SU-DHL-6 (cell line): Measurements from ENCODE around the gene NFIB.

Experiments used
- H2AFZ ChIP-seq: fragments of 200-600 bp; sonication (generic); 2 replicates; pipeline ENCODE4 v1.6.1; 2014; ENCODE audit warnings: low read depth, mild to moderate bottlenecking, moderate library complexity, mixed read lengths, antibody characterized with exemption, low read length; ENCODE audit not compliant: severe bottlenecking
- H3F3A ChIP-seq: fragments of 200-600 bp; shearing (Covaris generic); 2 replicates; pipeline ENCODE4 v1.6.0; 2016; ENCODE audit warnings: antibody characterized with exemption, mild to moderate bottlenecking; ENCODE audit not compliant: insufficient read depth
- H3K27ac ChIP-seq: fragments of 200-600 bp; sonication (generic); 2 replicates; pipeline ENCODE4 v1.5.1; 2016; ENCODE audit warnings: low read depth, mild to moderate bottlenecking, low read length, moderate library complexity, mixed read lengths
- H3K27me3 ChIP-seq: fragments of 200-600 bp; sonication (generic), shearing (Covaris generic); 2 replicates; pipeline ENCODE4 v1.6.0; 2014; ENCODE audit warnings: mild to moderate bottlenecking, low read length
- H3K36me3 ChIP-seq: fragments of 200-600 bp; sonication (generic); 2 replicates; pipeline ENCODE4 v1.6.1; 2014; ENCODE audit warnings: mild to moderate bottlenecking, low read length, mixed read lengths
- H3K4me2 ChIP-seq: fragments of 300-600, 200-600 bp; shearing (Covaris generic), sonication (generic); 2 replicates; pipeline ENCODE4 v1.6.0; 2014; ENCODE audit warnings: low read length, low read depth, mild to moderate bottlenecking; ENCODE audit not compliant: poor library complexity, severe bottlenecking
- H3K4me3 ChIP-seq: fragments of 200-600 bp; sonication (generic); 2 replicates; pipeline ENCODE4 v1.5.1; 2014; ENCODE audit warnings: antibody characterized with exemption, low read length, mild to moderate bottlenecking, mixed read lengths; ENCODE audit not compliant: insufficient read depth, poor library complexity, severe bottlenecking
- H3K79me2 ChIP-seq: fragments of 200-600 bp; sonication (generic); 2 replicates; pipeline ENCODE4 v1.6.1; 2014; ENCODE audit warnings: mild to moderate bottlenecking, low read length, moderate library complexity; ENCODE audit not compliant: insufficient read depth
- H3K9ac ChIP-seq: fragments of 200-600 bp; sonication (generic); 2 replicates; pipeline ENCODE4 v1.7.0; 2014; ENCODE audit warnings: mild to moderate bottlenecking, low read length
- H3K9me2 ChIP-seq: fragments of 200-600 bp; sonication (generic); replicated peaks from 2 replicates; pipeline ENCODE4 v1.6.1; 2014; ENCODE audit warnings: low read length; ENCODE audit not compliant: insufficient read depth
- H3K9me3 ChIP-seq: fragments of 200-600 bp; sonication (generic); 2 replicates; pipeline ENCODE4 v1.6.1; 2014; ENCODE audit warnings: low read length, mixed read lengths; ENCODE audit not compliant: insufficient read depth
- H4K20me1 ChIP-seq: fragments of 200-600 bp; sonication (generic); 2 replicates; pipeline ENCODE4 v1.6.1; 2014; ENCODE audit warnings: low read depth, mild to moderate bottlenecking, antibody characterized with exemption, low read length, moderate library complexity, mixed read lengths
- EZH2phosphoT487 ChIP-seq: fragments of 200-600 bp; sonication (generic), shearing (Covaris generic); conservative IDR thresholded peaks from 2 replicates; pipeline ENCODE4 v1.6.1; 2018; ENCODE audit warnings: mild to moderate bottlenecking, antibody characterized with exemption, low read length, moderate library complexity, mixed read lengths
- TF ChIP-seq, protein P1 (sequence below): fragments of 200-600 bp; sonication (generic); IDR thresholded peaks from one replicate; pipeline ENCODE4 v1.5.1; 2017; ENCODE audit warnings: antibody characterized with exemption, mild to moderate bottlenecking, low read length, moderate library complexity; ENCODE audit not compliant: insufficient read depth, poor library complexity, severe bottlenecking

Gene NFIB

GRCh38 chr9:14223081-14223480 is 90.9 kb downstream of the NFIB start:
- Histone ChIP-seq H4K20me1 (no peaks in the 10 kb centered on the region), H3F3A (no peaks in the 10 kb centered on the region), H3K79me2 (no peaks in the 10 kb centered on the region), H3K4me3 (no peak overlapping the region), H3K27me3 (no peaks in the 10 kb centered on the region), H3K9me3 (no peaks in the 10 kb centered on the region), H3K36me3 (no peaks in the 10 kb centered on the region), H2AFZ (no peak overlapping the region), H3K27ac (no peak overlapping the region), H3K9ac (no peak overlapping the region), H3K4me2 (no peak overlapping the region), H3K9me2 (no peaks in the 10 kb centered on the region)
- TF ChIP-seq, protein P1, sequence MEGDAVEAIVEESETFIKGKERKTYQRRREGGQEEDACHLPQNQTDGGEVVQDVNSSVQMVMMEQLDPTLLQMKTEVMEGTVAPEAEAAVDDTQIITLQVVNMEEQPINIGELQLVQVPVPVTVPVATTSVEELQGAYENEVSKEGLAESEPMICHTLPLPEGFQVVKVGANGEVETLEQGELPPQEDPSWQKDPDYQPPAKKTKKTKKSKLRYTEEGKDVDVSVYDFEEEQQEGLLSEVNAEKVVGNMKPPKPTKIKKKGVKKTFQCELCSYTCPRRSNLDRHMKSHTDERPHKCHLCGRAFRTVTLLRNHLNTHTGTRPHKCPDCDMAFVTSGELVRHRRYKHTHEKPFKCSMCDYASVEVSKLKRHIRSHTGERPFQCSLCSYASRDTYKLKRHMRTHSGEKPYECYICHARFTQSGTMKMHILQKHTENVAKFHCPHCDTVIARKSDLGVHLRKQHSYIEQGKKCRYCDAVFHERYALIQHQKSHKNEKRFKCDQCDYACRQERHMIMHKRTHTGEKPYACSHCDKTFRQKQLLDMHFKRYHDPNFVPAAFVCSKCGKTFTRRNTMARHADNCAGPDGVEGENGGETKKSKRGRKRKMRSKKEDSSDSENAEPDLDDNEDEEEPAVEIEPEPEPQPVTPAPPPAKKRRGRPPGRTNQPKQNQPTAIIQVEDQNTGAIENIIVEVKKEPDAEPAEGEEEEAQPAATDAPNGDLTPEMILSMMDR, result no peak
- TF ChIP-seq EZH2phosphoT487, result no peak

DNA sequence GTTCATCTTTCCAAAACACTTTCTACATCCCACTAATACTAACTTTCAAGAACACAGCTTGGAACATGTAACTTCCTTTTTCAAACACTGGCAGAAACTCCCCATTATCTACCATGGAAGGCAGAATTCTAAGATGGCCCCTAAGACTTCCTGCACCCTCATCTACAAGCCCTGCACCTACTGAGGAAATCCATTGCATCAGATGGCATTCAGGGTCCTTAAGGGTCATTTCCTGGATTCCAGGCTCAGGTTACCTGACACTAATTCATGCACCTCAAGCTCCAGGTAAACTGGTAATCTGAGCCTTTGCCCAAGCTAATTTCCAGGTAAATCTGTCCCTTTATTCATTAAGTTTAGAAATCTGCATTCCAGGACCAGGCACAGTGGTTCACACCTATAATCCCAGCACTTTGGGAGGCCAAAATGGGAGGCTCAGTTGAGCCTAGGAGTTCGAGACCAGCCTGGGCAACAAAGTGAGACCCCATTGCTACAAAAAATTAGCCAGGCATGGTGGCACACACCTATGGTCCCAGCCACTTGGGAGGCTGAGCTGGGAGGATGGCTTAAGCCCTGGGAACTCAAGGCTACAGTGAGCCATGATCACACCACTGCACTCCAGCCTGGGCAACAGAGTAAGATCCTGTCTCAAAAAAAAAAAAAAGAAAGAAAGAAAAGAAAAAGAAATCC is 91.6 kb downstream of the NFIB start:
- no peaks in the 10 kb centered on the region for H3F3A ChIP-seq
- H3K4me3 ChIP-seq, result no peak overlapping the region
- H4K20me1 ChIP-seq, result no peaks in the 10 kb centered on the region
- no peaks in the 10 kb centered on the region for H3K27me3 ChIP-seq
- no peaks in the 10 kb centered on the region for H3K36me3 ChIP-seq
- H3K9ac ChIP-seq, result no peak overlapping the region
- no peak overlapping the region for H3K4me2 ChIP-seq
- H2AFZ ChIP-seq, result no peak overlapping the region
- no peak overlapping the region for H3K27ac ChIP-seq
- no peaks in the 10 kb centered on the region for H3K9me2 ChIP-seq
- TF ChIP-seq EZH2phosphoT487, result no peak
- TF ChIP-seq, protein P1, result no peak
- no peaks in the 10 kb centered on the region for H3K9me3 ChIP-seq
- no peaks in the 10 kb centered on the region for H3K79me2 ChIP-seq

DNA sequence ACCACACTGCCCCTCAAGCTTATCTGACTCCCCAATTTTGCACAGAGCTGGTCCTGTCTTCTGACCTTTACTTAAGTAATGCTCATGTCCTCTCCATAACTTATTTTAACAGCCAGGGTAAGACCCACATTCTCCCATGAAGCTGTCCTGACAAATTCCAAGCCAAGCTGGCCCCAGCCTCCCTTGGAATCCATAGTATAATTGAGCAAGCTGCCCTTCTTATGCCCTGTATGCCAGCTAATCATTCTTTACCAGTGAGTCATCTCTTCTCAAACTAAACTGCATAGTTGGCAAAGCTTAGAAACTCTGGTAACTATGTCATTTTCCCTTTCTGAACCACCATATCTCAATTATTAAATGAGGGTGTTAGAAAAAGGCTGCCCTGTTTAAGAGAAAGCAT is 92.4 kb downstream of the NFIB start:
- Histone ChIP-seq H2AFZ (no peak overlapping the region), H3K27me3 (no peaks in the 10 kb centered on the region), H3K9ac (no peak overlapping the region), H3K36me3 (no peaks in the 10 kb centered on the region), H3F3A (no peaks in the 10 kb centered on the region), H3K9me3 (no peaks in the 10 kb centered on the region), H3K4me3 (no peak overlapping the region), H3K9me2 (no peaks in the 10 kb centered on the region), H3K4me2 (no peak overlapping the region), H4K20me1 (no peaks in the 10 kb centered on the region), H3K27ac (no peak overlapping the region), H3K79me2 (no peaks in the 10 kb centered on the region)
- TF ChIP-seq, protein P1, result no peak
- no peak for TF ChIP-seq EZH2phosphoT487
